ENCODE results near the gene LCK. TPM values are rescaled to one million over a fixed set of nuclear protein-coding genes. Genes with fewer than 3 reads are reported as not detected.

LCK gene
- total RNA-seq, 1 experiment from 2014 or later = 0.57 TPM

- DNase-seq (ENCODE audit: low read depth, low spot score) (no peak), ATAC-seq (no peak)
- Histone ChIP-seq H3K36me3 (ENCODE audit: control insufficient read depth, insufficient read depth, low read length) (peaks cover 26% of the 10 kb centered on the region), H3K9me3 (ENCODE audit: control insufficient read depth, insufficient read depth, low read depth, low read length) (no peaks in the 10 kb centered on the region), H3K27me3 (ENCODE audit: control insufficient read depth, insufficient read depth, low read length) (no peaks in the 10 kb centered on the region), H3K4me3 (ENCODE audit: low read depth in 2 of 2, low read length in 2 of 2) (no peak overlapping the region), H3K27ac (ENCODE audit: low read length) (no peak overlapping the region), H3K4me1 (ENCODE audit: control insufficient read depth, insufficient read depth, low read length) (peaks cover 4% of the 10 kb centered on the region; the same call in 1 of the 2 replicates)
- intact Hi-C loops (cut with micrococcal nuclease; ENCODE audit: unreplicated experiment) = no loop called here
- in situ Hi-C loops (cut with HindIII; ENCODE audit: low pct_unique_long_range_greater_than_20kb, low sequenced_read_pairs) = no loop called here
- TF ChIP-seq POLR2AphosphoS5 (IDR thresholded peaks at IDR 0.05; ENCODE audit: low read depth, low read length) (no peak), SIN3A (IDR thresholded peaks at IDR 0.05; ENCODE audit: borderline replicate concordance, insufficient read depth, low read depth, low read length) (no peak), CTCF (IDR thresholded peaks at IDR 0.05) (no peak), TCF7L2 (IDR thresholded peaks at IDR 0.05; ENCODE audit: low read depth, low read length) (no peak)
- TF ChIP-seq, protein P1, sequence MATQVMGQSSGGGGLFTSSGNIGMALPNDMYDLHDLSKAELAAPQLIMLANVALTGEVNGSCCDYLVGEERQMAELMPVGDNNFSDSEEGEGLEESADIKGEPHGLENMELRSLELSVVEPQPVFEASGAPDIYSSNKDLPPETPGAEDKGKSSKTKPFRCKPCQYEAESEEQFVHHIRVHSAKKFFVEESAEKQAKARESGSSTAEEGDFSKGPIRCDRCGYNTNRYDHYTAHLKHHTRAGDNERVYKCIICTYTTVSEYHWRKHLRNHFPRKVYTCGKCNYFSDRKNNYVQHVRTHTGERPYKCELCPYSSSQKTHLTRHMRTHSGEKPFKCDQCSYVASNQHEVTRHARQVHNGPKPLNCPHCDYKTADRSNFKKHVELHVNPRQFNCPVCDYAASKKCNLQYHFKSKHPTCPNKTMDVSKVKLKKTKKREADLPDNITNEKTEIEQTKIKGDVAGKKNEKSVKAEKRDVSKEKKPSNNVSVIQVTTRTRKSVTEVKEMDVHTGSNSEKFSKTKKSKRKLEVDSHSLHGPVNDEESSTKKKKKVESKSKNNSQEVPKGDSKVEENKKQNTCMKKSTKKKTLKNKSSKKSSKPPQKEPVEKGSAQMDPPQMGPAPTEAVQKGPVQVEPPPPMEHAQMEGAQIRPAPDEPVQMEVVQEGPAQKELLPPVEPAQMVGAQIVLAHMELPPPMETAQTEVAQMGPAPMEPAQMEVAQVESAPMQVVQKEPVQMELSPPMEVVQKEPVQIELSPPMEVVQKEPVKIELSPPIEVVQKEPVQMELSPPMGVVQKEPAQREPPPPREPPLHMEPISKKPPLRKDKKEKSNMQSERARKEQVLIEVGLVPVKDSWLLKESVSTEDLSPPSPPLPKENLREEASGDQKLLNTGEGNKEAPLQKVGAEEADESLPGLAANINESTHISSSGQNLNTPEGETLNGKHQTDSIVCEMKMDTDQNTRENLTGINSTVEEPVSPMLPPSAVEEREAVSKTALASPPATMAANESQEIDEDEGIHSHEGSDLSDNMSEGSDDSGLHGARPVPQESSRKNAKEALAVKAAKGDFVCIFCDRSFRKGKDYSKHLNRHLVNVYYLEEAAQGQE (IDR thresholded peaks at IDR 0.05; ENCODE audit: insufficient read depth in 1 of 2, low read depth in 2 of 2, low read length in 1 of 2) = no peak
- ChIA-PET POLR2A (interaction anchor here (0.5 kb wide), 1 partner anchor 15 kb away, joined by 6 read pairs; no protein-coding TSS in a partner anchor), CTCF (no interaction called here)
- BruUV-seq (replicated peaks) = no TSS peak
Measured at GRCh38 chr1:32228771-32229170, 22.3 kb upstream of the LCK start.

GRCh38 chr1:32231843-32232432 lies 19.1 kb upstream of the LCK start:
- DNase-seq (ENCODE audit: low read depth, low spot score) (no peak), ATAC-seq (0 out of 2 replicates have a peak, but pooled peaks have one; percentile 3)
- no peaks in the 10 kb centered on the region for H3K27me3 ChIP-seq (ENCODE audit: control insufficient read depth, insufficient read depth, low read length)
- TF ChIP-seq TCF7L2 (IDR thresholded peaks at IDR 0.05; ENCODE audit: low read depth, low read length) (no peak), POLR2AphosphoS5 (IDR thresholded peaks at IDR 0.05; ENCODE audit: low read depth, low read length) (peak; percentile 22)
- no peaks in the 10 kb centered on the region for H3K9me3 ChIP-seq (ENCODE audit: control insufficient read depth, insufficient read depth, low read depth, low read length)
- in situ Hi-C loops (cut with HindIII; ENCODE audit: low pct_unique_long_range_greater_than_20kb, low sequenced_read_pairs) = no loop called here
- H3K27ac ChIP-seq (ENCODE audit: low read length) = no peak overlapping the region
- intact Hi-C loops (cut with micrococcal nuclease; ENCODE audit: unreplicated experiment) = no loop called here
- BruUV-seq (replicated peaks) = no TSS peak
- H3K36me3 ChIP-seq (ENCODE audit: control insufficient read depth, insufficient read depth, low read length) = peaks cover 11% of the 10 kb centered on the region
- ChIA-PET CTCF (interaction anchor here (0.6 kb wide), 1 partner anchor 13 kb away, joined by 5 read pairs; no protein-coding TSS in a partner anchor), POLR2A (interaction anchor here (0.7 kb wide), 1 partner anchor 25 kb away, joined by 4 read pairs; no protein-coding TSS in a partner anchor)
- no peaks in the 10 kb centered on the region for H3K4me1 ChIP-seq (ENCODE audit: control insufficient read depth, insufficient read depth, low read length)
- H3K4me3 ChIP-seq (ENCODE audit: low read depth in 2 of 2, low read length in 2 of 2) = no peak overlapping the region

All from Panc1 (cell line).